HEK293 (cell line): ENCODE data around the gene UQCR11.

Source experiments
- CTCF ChIA-PET: fragments of 350-600 bp; formaldehyde crosslinking; extraction: SDS; loops from one replicate; lab custom pipeline; 2021; ENCODE audit warnings: antibody characterized with exemption; lab: Yijun Ruan, JAX
- POLR2A ChIA-PET: fragments of 300-600 bp; formaldehyde crosslinking; extraction: SDS; loops from one replicate; lab custom pipeline; 2020; ENCODE audit warnings: antibody characterized with exemption, inconsistent platforms; lab: Yijun Ruan, JAX
- H3K27ac ChIP-seq: fragments of 200-500 bp; sonication (Bioruptor generic); 2 replicates; pipeline ENCODE4 v1.5.1; 2014; ENCODE audit warnings: low read depth, low read length, control low read depth, inconsistent platforms; ENCODE audit errors: extremely low read depth
- H3K36me3 ChIP-seq, 2 experiments: fragments of 200-500 bp in 1 of 2; sonication (Bioruptor generic) in 1 of 2; 1 replicate in 1 of 2; 2 replicates in 1 of 2; pipeline ENCODE4 v1.5.1; 2014 to 2017; ENCODE audit warnings: inconsistent platforms in 2 of 2, low read length in 2 of 2; ENCODE audit not compliant: control insufficient read depth in 2 of 2, insufficient read depth in 1 of 2
- H3K4me1 ChIP-seq: fragments of 200-500 bp; sonication (Bioruptor generic); 2 replicates; pipeline ENCODE4 v1.5.1; 2014; ENCODE audit warnings: mild to moderate bottlenecking, low read length, inconsistent platforms; ENCODE audit not compliant: control insufficient read depth, insufficient read depth
- H3K4me3 ChIP-seq: 2 replicates; pipeline ENCODE4 v1.5.1; 2011; ENCODE audit warnings: low read depth, mild to moderate bottlenecking, control low read depth, low read length, moderate library complexity
- H3K9me3 ChIP-seq: fragments of 200-500 bp; sonication (Bioruptor generic); 2 replicates; pipeline ENCODE4 v1.5.1; 2014; ENCODE audit warnings: low read depth, low read length, inconsistent platforms; ENCODE audit not compliant: control insufficient read depth, insufficient read depth
- ATF2 ChIP-seq: fragments of 450-650 bp; formaldehyde crosslinking; IDR thresholded peaks from 2 replicates; pipeline ENCODE4 v1.5.1; 2016; ENCODE audit warnings: missing biosample characterization, missing genetic modification characterization, low read depth
- FEZF1 ChIP-seq: fragments of 450-650 bp; formaldehyde crosslinking; IDR thresholded peaks from 2 replicates; pipeline ENCODE4 v1.5.1; 2016; ENCODE audit warnings: missing biosample characterization, missing genetic modification characterization
- HOXD13 ChIP-seq: sonication (generic); formaldehyde crosslinking; IDR thresholded peaks from 2 replicates; pipeline ENCODE4 v1.8.0; 2022; ENCODE audit warnings: missing genetic modification reagents, borderline replicate concordance
- KLF1 ChIP-seq: fragments of 450-650 bp; formaldehyde crosslinking; IDR thresholded peaks from 2 replicates; pipeline ENCODE4 v1.5.1; 2016; ENCODE audit warnings: missing biosample characterization, missing genetic modification characterization
- RBAK ChIP-seq: fragments of 450-650 bp; formaldehyde crosslinking; IDR thresholded peaks from 2 replicates; pipeline ENCODE4 v1.5.1; 2016; ENCODE audit warnings: missing biosample characterization, missing genetic modification characterization
- SP2 ChIP-seq: fragments of 450-650 bp; formaldehyde crosslinking; IDR thresholded peaks from 2 replicates; pipeline ENCODE4 v1.5.1; 2016; ENCODE audit warnings: missing biosample characterization, missing genetic modification characterization
- ZBTB1 ChIP-seq: fragments of 450-650 bp; formaldehyde crosslinking; IDR thresholded peaks from 2 replicates; pipeline ENCODE4 v1.5.1; 2016; ENCODE audit warnings: missing biosample characterization, missing genetic modification characterization
- ZBTB44 ChIP-seq: fragments of 450-650 bp; IDR thresholded peaks from 2 replicates; pipeline ENCODE4 v1.5.1; 2018; ENCODE audit warnings: missing biosample characterization, mild to moderate bottlenecking, missing genetic modification characterization
- ZNF274 ChIP-seq, 2 experiments: fragments of 200-500 bp in 1 of 2; fragments of 450-650 bp in 1 of 2; sonication (Bioruptor generic) in 1 of 2; formaldehyde crosslinking in 1 of 2; IDR thresholded peaks; 2 replicates each; pipeline versions ENCODE4 v1.5.1 to v1.6.1; 2014 to 2016; ENCODE audit warnings: borderline replicate concordance in 1 of 2, inconsistent platforms in 1 of 2, low read length in 1 of 2, missing biosample characterization in 1 of 2, missing genetic modification characterization in 1 of 2
- ZNF488 ChIP-seq: fragments of 450-650 bp; formaldehyde crosslinking; IDR thresholded peaks from 2 replicates; pipeline ENCODE4 v1.5.1; 2016; ENCODE audit warnings: missing biosample characterization, missing genetic modification characterization
- ZNF571 ChIP-seq: fragments of 450-650 bp; formaldehyde crosslinking; IDR thresholded peaks from 2 replicates; pipeline ENCODE4 v1.5.0; 2017; ENCODE audit warnings: missing biosample characterization, missing genetic modification characterization
- ZNF610 ChIP-seq: fragments of 450-650 bp; formaldehyde crosslinking; IDR thresholded peaks from 2 replicates; pipeline ENCODE4 v1.5.1; 2016; ENCODE audit warnings: missing biosample characterization, missing genetic modification characterization, borderline replicate concordance
- ZNF623 ChIP-seq: fragments of 450-650 bp; formaldehyde crosslinking; IDR thresholded peaks from 2 replicates; pipeline ENCODE4 v1.5.1; 2016; ENCODE audit warnings: missing biosample characterization, missing genetic modification characterization
- ZNF692 ChIP-seq: fragments of 450-650 bp; formaldehyde crosslinking; IDR thresholded peaks from 2 replicates; pipeline ENCODE4 v1.5.1; 2016; ENCODE audit warnings: missing biosample characterization, missing genetic modification characterization
- ZNF776 ChIP-seq: fragments of 450-650 bp; formaldehyde crosslinking; IDR thresholded peaks from 2 replicates; pipeline ENCODE4 v1.5.0; 2017; ENCODE audit warnings: missing biosample characterization, missing genetic modification characterization, borderline replicate concordance
- ZNF785 ChIP-seq: fragments of 450-650 bp; formaldehyde crosslinking; IDR thresholded peaks from 2 replicates; pipeline ENCODE4 v1.5.1; 2016; ENCODE audit warnings: missing biosample characterization, missing genetic modification characterization
- TF ChIP-seq, protein P1 (sequence below): fragments of 450-650 bp; formaldehyde crosslinking; IDR thresholded peaks from 2 replicates; pipeline ENCODE4 v1.5.1; 2017; ENCODE audit warnings: missing biosample characterization, missing genetic modification characterization
- TF ChIP-seq, protein P2 (sequence below): fragments of 450-650 bp; formaldehyde crosslinking; IDR thresholded peaks from 2 replicates; pipeline ENCODE4 v1.5.1; 2016; ENCODE audit warnings: missing biosample characterization, missing genetic modification characterization
- TF ChIP-seq, protein P3 (sequence below): fragments of 450-650 bp; formaldehyde crosslinking; IDR thresholded peaks from 2 replicates; pipeline ENCODE4 v1.5.1; 2016; ENCODE audit warnings: missing biosample characterization, missing genetic modification characterization
- TF ChIP-seq, protein P4 (sequence below): fragments of 450-650 bp; formaldehyde crosslinking; IDR thresholded peaks from 2 replicates; pipeline ENCODE4 v1.5.1; 2016; ENCODE audit warnings: missing biosample characterization, missing genetic modification characterization

UQCR11 gene

GRCh38 chr19:1619094-1619439 is 13.8 kb upstream of the UQCR11 start:
- TF ChIP-seq, protein P1, sequence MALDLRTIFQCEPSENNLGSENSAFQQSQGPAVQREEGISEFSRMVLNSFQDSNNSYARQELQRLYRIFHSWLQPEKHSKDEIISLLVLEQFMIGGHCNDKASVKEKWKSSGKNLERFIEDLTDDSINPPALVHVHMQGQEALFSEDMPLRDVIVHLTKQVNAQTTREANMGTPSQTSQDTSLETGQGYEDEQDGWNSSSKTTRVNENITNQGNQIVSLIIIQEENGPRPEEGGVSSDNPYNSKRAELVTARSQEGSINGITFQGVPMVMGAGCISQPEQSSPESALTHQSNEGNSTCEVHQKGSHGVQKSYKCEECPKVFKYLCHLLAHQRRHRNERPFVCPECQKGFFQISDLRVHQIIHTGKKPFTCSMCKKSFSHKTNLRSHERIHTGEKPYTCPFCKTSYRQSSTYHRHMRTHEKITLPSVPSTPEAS (tag by site-specific recombination), result no peak
- TF ChIP-seq ZNF488, result no peak
- no peak for TF ChIP-seq ZNF274 (IDR thresholded peaks at IDR 0.05; ENCODE audit: low read length)
- no peak for TF ChIP-seq ZNF274 (tag by site-specific recombination; IDR thresholded peaks at IDR 0.05; ENCODE audit: borderline replicate concordance)
- no peak for TF ChIP-seq ZNF571
- no peak for TF ChIP-seq FEZF1 (tag by site-specific recombination)
- TF ChIP-seq HOXD13 (CRISPR knock-in tag), result no peak
- TF ChIP-seq KLF1 (tag by site-specific recombination), result no peak
- no peak for TF ChIP-seq ZNF776 (tag by site-specific recombination)
- no peak for TF ChIP-seq ZBTB44 (tag by site-specific recombination)
- TF ChIP-seq, protein P2, sequence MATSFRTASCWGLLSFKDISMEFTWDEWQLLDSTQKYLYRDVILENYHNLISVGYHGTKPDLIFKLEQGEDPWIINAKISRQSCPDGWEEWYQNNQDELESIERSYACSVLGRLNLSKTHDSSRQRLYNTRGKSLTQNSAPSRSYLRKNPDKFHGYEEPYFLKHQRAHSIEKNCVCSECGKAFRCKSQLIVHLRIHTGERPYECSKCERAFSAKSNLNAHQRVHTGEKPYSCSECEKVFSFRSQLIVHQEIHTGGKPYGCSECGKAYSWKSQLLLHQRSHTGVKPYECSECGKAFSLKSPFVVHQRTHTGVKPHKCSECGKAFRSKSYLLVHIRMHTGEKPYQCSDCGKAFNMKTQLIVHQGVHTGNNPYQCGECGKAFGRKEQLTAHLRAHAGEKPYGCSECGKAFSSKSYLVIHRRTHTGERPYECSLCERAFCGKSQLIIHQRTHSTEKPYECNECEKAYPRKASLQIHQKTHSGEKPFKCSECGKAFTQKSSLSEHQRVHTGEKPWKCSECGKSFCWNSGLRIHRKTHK (tag by site-specific recombination), result no peak
- no peak for TF ChIP-seq RBAK (tag by site-specific recombination)
- no peak for TF ChIP-seq ATF2 (tag by site-specific recombination)
- no peak for TF ChIP-seq ZBTB1 (tag by site-specific recombination)
- TF ChIP-seq ZNF785 (tag by site-specific recombination), result no peak
- TF ChIP-seq, all 188 proteins: peak for 0
- ChIA-PET POLR2A (no interaction called here), CTCF (interaction anchor here (0.6 kb wide), 1 partner anchor 195 kb away, joined by 3 read pairs; no protein-coding TSS in a partner anchor)
- Histone ChIP-seq H3K4me1 (no peaks in the 10 kb centered on the region), H3K36me3 (peaks cover 11 to 85% of the 10 kb centered on the region in 2 experiments; a peak in 2 of 3 replicates), H3K4me3 (no peak overlapping the region), H3K27ac (no peak overlapping the region), H3K9me3 (no peaks in the 10 kb centered on the region)

GRCh38 chr19:1618157-1619093 is 13.2 kb upstream of the UQCR11 start:
- peaks cover 11 to 85% of the 10 kb centered on the region in 2 experiments; a peak in 2 of 3 replicates for H3K36me3 ChIP-seq
- ChIA-PET POLR2A (no interaction called here), CTCF (interaction anchor here (0.6 to 1.3 kb wide), 2 partner anchors 13 to 196 kb away, joined by 3 to 6 read pairs; partner anchors contain the start of gene UQCR11)
- no peak overlapping the region for H3K4me3 ChIP-seq
- H3K9me3 ChIP-seq, result no peaks in the 10 kb centered on the region
- no peaks in the 10 kb centered on the region for H3K4me1 ChIP-seq
- H3K27ac ChIP-seq, result no peak overlapping the region
- TF ChIP-seq ZNF610 (tag by site-specific recombination) (no peak), ZNF692 (tag by site-specific recombination) (peak; percentile 88), ZNF623 (peak; percentile 93), SP2 (tag by site-specific recombination) (peak; percentile 39; the same call in 1 of the 2 replicates)
- TF ChIP-seq, protein P3, sequence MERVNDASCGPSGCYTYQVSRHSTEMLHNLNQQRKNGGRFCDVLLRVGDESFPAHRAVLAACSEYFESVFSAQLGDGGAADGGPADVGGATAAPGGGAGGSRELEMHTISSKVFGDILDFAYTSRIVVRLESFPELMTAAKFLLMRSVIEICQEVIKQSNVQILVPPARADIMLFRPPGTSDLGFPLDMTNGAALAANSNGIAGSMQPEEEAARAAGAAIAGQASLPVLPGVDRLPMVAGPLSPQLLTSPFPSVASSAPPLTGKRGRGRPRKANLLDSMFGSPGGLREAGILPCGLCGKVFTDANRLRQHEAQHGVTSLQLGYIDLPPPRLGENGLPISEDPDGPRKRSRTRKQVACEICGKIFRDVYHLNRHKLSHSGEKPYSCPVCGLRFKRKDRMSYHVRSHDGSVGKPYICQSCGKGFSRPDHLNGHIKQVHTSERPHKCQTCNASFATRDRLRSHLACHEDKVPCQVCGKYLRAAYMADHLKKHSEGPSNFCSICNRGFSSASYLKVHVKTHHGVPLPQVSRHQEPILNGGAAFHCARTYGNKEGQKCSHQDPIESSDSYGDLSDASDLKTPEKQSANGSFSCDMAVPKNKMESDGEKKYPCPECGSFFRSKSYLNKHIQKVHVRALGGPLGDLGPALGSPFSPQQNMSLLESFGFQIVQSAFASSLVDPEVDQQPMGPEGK, result peak; percentile 69
- TF ChIP-seq, protein P4, sequence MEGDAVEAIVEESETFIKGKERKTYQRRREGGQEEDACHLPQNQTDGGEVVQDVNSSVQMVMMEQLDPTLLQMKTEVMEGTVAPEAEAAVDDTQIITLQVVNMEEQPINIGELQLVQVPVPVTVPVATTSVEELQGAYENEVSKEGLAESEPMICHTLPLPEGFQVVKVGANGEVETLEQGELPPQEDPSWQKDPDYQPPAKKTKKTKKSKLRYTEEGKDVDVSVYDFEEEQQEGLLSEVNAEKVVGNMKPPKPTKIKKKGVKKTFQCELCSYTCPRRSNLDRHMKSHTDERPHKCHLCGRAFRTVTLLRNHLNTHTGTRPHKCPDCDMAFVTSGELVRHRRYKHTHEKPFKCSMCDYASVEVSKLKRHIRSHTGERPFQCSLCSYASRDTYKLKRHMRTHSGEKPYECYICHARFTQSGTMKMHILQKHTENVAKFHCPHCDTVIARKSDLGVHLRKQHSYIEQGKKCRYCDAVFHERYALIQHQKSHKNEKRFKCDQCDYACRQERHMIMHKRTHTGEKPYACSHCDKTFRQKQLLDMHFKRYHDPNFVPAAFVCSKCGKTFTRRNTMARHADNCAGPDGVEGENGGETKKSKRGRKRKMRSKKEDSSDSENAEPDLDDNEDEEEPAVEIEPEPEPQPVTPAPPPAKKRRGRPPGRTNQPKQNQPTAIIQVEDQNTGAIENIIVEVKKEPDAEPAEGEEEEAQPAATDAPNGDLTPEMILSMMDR (tag by site-specific recombination), result peak; percentile 48
